GM19372 (cell line): ENCODE data around the gene WASF3.

ENCODE experiments used
- ATAC-seq: cut with Tn5 transposase; IDR thresholded peaks from one replicate; pipeline ENCODE4 v1.9.1; 2021; ENCODE audit warnings: mild to moderate bottlenecking, low read depth, moderate library complexity; ENCODE audit not compliant: unreplicated experiment

WASF3 gene, protein sequence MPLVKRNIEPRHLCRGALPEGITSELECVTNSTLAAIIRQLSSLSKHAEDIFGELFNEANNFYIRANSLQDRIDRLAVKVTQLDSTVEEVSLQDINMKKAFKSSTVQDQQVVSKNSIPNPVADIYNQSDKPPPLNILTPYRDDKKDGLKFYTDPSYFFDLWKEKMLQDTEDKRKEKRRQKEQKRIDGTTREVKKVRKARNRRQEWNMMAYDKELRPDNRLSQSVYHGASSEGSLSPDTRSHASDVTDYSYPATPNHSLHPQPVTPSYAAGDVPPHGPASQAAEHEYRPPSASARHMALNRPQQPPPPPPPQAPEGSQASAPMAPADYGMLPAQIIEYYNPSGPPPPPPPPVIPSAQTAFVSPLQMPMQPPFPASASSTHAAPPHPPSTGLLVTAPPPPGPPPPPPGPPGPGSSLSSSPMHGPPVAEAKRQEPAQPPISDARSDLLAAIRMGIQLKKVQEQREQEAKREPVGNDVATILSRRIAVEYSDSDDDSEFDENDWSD

DNA sequence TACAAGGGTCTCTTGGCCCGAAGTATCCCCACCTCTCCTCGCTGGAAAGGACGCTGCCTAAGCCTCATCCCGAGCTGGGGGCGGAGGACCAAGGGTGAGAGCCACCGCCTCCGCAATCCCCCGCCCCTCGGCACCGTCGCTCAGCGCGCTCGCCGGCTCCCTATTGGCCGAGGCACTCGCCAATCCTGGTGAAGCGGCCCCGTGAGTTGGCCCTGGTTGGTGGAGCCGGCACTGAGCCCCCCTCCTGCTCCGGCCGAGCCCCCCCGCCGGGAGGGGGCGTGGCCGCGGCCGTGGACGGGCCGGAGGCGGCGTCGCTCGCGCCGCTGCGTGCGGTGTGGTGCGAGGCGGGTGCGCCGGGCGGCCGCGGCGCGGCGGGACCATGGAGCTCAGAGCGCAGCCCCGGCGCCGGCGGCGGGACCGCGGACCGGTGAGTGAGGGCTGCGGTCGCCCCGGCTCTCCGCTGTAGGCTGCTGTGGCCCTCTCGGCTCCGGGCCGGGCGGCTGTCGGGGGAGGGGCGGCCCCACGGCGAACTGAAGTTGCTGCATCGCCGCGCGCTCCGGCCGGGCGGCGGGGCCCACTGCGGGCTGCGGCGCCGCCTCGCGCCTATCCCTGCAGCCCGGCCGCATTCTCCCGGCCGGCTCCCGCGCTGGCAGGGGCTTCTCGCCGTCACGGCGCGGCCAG, at the start of gene WASF3:
Gene WASF3, plus strand, starts transcription at position 291 of the 681 bp plus-strand sequence. CDS start 84,588 bp downstream, outside the sequence.
- ATAC-seq, result peak; percentile 97

DNA sequence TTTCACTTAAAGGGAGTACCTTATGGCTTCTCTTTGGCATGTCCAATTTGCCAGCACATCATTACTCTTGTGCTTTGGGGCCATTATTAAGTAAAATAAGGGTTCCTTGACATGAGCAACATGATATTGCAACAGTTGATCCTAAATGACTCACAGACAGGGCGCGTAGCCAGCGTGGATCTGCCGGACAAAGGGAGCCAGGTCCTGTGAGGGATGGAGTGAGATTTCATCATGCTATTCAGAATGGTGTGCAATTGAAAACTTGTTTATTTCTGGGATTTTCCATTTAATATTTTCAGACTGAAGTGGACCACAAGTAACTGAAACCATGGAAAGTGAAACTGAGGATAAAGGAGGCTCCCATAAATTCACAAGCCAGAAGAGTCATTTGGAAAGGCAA, 48.6 kb upstream of the WASF3 start:
- no peak for ATAC-seq

DNA sequence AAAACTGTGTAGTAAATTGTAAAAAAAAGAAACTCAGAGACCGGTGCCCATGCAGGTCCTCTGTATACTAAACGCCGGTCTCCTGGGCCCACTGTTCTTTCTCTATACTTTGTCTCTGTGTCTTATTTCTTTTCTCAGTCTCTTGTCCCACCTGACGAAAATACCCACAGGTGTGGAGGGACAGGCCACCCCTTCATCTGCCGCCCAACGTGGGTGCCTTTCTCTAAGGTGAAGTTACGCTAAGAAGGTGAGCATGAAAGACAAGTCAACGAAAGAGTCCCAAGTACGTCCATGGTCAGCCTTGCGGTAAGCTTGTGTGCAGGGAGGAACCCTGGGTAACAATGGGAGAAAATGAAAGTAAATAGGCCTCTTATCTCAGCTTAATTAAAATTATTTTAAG, 48.0 kb upstream of the WASF3 start:
- no peak for ATAC-seq

DNA sequence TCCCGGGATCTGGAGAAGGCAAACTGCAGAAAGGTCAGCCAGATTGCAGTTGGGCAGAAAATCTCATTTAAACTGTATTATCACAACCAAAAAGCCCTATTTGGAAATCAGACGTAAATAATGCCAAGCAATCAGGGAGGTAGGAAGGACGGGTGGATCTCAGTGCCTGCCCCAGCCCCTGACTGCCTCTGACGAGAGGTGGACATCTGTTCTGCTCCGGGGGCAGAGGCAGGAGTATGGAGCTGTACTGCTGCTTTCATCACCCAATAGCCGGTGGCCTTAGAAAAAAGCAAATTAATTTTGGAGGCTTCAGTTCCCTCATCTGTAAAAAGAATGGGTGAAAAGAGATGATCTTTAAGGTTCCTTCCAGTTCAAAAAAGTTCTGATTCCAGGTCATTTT, 43.6 kb upstream of the WASF3 start:
- ATAC-seq, result no peak

DNA sequence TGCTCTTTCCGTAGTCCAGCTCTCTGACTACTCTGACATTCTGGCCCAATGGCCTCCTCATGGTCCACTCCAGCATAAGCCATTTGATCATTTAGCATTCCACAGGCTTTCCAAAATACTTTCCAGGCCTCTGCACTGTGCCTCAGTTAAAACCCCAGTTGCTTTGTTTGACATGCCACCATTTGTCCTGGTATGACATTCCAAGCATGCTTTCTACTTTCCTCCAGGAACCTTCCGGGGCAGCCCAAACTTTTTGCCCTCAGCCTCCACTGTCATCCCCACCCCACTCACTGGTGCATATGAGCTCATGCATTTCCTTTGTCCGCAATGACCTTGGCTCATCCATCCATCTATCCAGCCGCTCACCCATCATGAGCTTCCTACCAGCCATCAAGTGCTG, 41.8 kb upstream of the WASF3 start:
- ATAC-seq, result no peak

DNA sequence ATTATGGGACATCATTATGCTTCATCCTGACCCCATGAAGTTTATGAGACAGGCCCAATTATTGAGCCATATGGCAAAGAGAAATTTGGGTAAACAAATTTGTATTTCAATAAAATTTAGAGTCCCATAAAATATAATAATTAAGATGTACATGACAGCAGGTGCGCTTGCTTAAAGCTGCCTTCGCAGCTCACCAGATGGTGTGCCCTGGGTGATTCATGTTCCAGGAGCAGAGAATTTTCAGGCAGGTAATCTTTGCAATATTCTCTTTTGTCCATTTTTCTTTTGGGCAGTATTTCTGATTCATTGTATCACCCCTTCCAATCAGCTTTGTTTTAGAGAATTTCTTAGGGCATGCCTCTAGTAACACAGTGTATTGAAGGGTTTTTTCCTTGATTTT, 39.5 kb upstream of the WASF3 start:
- no peak for ATAC-seq

DNA sequence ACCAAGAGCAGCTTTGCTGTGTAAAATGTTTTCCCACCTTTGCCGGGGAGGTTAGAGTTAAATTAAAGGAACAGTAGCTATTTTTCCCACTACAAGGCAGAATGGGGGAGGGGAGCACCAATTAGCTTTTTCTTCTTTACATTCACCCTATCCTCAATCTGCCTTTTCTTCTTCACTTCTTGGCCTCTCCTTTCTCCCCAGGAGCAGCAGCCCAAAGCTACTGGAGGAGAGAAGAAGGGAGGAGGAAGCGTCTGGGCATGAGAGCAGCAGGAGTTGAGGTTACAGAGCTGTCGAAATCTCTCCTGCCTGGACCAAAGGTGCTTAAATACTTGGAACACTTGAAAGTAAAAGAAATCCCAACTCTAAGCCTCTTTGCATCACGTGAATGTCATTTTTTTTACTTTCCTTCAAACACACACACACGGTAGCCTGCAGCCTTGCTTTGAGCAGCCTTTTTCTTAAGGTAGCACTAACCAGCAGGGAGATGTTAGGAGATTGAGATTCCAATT, 39.0 kb upstream of the WASF3 start:
- ATAC-seq, result no peak

DNA sequence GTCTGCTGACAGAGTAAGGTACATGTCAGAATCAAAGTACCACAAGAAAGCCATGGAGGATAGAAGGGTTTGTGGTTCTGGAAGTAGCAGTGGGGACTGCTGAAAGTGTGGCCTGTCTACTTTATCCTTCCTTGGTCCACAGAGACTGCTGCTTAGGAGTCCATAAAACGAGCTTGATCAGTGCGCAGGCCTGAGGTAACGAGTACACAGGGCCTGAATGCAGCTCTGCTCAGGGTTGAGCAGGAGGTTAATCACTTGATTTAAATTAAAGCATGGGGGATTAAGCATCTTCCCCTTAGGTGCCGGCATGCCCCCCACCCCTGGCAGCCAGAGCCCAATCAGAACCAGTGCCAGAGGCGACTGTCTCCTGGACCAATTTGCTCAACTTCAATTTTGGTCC, 34.9 kb upstream of the WASF3 start:
- no peak for ATAC-seq

DNA sequence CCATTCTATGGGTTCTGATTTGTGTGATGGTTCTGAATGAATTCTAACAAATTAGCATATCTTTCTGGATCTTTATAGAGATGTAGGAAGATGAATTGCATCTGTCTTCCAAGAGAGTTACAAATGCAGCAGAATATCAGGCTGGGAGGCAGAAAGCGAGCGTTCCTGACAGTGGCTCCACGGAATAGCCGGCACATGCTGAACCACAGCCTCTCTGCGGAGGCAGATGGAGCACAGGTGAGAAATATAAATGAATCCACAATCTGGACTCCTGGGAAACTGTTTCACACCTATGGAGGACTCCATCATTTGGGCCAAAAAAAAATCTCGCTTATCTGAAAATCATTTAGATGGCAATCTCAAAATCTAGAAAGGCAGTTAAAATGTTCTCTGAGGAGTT, 34.5 kb upstream of the WASF3 start:
- ATAC-seq, result no peak

DNA sequence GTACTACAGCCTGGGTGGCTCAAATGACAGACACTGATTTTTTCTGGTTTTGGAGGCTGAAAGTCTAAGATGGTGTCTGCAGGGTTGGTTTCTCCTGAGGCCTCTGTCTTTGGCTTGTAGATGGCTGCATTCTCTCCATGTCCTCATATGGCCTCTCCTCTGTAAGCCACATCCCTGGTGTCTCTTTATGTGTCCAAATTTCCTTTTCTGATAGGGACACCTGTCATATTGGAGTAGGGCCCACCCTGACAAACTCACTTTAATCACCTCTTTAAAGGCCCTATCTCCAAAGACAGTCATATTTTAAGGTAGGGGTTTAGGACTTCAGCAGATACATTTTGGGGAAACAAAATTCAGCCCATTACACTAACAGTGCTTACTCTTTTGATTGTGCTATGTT, 32.0 kb upstream of the WASF3 start:
- ATAC-seq, result no peak

DNA sequence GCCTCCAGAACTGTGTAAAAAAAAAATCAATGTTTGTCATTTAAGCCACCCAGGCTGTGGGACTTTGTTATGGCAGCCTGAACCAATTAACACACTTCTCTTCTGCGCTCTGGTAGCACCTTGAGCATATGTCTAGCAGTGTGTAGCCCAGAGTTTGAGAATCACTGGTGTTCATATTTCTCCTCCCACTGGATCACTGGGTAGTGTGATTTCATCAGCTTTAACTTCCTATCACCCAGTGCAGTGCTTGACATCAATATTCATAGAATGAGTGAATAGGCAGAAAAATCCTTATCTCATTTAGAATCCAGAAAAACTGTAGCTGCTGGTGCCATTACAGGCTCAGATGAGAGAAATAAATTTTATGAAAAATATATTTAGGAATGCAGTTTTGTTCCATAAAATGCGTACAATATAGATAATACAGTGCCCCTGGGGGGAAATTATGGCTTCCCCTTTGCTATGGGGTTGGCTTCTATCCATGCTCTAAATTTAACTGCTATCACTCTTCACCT, 30.7 kb upstream of the WASF3 start:
- no peak for ATAC-seq

DNA sequence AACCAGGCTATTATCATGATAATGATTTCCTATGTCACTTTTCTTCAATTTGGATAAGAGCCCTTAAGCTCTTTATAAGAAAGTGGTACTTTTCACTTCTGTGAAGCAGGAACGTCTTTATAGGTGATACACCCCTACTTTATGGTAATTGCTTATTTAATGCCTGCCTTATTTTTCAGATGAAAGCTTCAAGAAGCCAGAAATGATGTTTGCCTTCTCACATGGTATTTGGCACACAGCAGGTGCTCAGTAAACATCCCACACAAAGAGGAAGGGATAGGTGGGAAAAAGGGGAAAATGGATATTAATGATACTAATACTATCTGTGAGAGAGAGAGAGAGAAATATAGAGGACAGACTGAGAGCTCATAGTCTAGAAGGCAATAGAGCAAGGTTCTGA, 29.0 kb upstream of the WASF3 start:
- no peak for ATAC-seq

DNA sequence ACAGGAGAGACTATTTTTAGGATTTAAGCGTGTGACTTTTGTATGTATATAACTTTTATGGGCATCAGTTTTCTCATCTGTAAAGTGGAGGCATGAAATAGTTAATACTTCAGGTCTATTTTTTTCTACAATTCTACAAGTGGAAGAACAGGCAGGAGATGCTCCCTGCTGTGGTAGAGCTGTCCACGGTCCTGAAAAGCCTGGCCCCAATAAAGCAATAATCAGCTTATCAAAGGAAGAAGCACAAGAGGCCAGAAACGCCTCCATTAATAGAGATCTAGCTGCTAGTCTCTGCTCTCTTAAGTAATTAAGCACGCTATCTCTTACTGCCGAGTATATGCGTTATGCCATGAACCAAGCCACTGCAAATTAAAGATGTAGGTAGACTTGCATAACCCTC, 28.0 kb upstream of the WASF3 start:
- ATAC-seq, result no peak

DNA sequence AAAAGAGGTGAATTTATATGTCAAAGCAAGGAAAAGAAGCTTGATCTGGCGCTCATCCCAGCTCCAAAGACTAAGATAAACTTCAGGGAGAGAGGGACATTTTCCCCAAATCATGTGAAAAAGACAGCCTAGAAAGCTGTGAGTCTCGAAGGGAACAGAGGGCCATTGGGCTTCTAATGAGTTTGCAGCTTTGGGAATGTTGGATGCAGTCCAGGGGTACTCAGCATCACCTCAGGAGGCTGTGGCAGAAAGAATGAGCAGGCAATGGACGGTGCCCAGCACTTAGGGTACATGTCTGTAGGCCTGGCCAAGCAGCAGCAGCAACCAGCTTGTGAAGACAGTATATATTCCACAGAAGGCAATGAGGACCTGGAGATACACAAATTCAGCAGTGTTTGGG, 25.7 kb upstream of the WASF3 start:
- no peak for ATAC-seq

DNA sequence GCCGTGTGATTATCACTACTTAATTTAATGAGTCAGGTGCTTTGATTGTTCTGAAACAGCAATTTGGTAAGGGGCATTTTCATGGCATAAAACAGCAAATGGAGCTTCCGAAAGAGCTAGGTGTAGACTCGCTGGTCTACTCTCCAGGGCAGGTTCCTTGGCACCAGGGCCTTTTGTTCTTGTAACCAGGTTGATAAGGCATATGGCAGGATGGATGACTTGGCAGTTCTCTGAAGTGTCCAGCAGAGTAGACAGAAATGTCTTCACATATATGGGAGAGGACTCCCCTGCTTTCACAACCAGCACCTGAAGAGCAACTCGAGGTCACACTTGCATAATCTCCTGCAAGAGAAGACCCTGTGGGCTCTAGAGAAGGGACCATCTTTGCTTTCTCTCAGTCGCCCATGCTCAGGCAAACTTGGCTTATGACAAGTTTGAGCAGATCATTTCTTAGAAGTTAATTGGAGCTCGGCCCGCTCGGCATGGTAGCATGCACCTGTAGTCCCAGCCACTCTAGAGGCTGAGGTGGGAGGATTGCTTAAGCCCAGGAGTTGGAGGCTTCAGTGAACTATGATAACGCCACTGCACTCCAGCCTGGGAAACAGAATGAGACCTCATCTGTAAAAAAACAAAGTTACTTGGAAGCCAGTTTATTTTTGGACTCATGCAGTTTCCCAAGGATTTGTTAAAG, 23.3 kb upstream of the WASF3 start:
- no peak for ATAC-seq

DNA sequence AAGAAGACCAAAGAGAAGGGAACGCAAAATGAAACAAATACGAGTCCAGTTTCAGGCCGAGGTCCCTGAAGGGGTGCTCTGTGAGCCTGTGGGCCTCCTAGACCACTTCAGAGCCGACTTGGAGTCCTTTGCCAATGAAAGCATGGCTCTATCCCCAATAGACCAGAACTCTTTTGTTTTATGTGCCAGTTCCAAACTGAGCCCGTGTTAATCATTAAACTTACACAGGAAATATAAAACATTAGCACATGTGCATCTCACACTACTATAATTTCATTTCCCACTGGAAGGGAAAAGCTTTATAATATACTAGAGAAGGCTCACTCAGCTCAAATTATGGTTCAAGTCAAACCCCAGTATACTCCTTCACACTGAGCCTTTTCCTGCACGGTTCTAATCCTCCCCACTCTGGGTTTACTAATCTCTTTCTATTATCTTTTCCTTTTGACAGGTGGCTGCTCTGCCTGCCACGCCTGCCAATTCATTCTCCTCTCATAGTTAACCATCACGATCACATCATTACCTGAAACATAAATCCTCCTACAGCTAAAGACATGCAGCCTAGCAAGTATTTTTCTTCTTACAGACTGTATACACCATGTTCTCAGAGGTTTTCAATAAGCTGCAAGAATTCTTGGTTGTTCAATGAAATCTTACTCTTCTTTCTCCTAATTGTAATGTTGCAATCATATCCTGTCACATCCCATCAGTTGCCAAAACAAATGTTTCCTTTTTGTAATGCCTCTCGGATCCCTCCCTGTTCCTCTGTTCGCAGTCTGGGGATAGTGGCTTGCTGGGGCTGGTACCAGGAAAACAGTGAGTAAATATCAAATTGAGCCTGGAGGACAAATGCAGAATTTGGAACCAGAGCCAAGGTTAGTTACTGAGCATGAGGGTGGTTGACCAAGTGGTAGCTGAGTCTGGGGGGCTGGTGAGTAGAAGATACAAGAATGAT, 18.8 kb upstream of the WASF3 start:
- ATAC-seq, result no peak

DNA sequence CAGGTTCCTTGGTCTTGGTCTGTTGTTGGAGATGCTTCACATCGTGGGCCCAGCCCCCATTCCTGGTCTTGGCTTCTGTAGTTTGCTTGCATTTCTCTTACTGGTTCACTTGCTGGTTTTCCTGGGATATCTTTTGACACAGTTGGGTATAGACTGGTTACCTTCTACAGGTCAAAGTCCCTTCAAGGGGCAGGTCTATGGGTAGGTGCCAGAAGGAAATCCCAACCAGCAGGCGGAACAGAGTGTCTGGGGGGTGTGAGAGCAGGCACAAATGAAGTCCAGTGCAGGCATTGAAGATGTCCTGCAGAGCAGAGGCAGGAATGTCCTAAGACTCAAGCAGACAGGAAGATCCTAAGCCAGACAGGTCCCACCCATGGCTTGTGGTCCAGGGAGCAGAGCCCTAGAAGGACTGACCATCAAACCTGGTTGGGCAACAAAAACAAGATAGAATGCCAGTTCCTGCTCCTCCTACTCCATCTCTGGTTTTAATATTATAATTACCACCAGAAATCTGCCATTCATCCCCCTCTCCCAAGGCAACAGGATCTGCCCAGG, 17.7 kb upstream of the WASF3 start:
- no peak for ATAC-seq

DNA sequence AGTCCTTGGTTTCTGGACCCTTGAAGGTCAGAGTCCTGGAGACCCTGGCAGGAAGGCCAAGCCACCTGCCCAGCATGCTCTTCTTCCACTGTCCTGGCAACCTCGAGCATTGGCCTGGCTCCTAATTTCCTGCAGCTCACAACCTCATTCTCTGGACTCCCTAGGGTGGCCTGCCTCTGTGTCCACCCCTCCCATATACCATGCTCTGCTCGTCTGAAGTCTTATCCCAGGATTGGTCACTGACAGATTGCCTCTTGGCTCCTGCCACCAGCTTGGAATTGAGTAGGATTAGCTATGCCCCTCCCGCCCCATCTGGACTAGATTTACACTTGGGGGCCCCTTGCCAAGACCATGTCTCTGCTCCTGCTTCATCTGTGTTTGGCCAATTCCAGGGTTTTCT, 17.1 kb upstream of the WASF3 start:
- ATAC-seq, result no peak

DNA sequence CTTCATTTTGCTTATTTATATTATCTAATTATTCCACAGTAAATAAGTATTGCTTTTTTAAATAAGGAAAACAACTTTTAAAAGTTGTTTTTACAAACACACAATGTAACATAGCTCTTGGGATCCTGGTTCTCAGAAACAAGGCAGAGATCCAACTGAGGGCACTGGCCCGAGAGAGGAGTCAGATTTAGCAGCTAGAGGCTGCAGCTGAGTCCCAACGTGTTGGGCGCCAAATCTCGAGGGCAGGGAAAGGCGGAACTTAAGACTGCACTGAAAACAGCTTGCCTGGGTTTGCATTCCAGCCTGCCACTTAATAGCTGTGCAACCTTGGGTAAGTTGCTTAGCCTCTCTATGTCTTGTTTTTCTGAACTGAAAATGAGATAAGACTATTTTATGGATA, 16.4 kb upstream of the WASF3 start:
- no peak for ATAC-seq
